ENCODE results near the gene CHDH.

DNA sequence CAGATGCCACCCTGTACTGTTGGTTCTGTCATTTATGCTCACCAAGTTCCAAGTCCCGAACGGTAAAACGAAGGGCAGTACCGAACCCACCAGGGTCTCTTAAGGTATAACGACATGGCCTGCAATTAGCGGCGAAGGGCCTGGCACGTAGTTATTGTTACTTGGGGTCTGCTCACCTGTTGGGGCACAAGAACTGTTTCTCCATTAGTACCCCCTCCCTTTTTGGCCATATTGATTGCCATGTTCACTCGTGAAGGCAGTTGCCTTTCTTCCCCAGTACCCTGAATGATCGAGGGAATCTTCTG is 584 bp upstream of the CHDH start:
- no peak for TF ChIP-seq POLR2AphosphoS5 (IDR thresholded peaks at IDR 0.05; ENCODE audit: insufficient read depth, low read depth, low read length)
- TF ChIP-seq, protein P1, sequence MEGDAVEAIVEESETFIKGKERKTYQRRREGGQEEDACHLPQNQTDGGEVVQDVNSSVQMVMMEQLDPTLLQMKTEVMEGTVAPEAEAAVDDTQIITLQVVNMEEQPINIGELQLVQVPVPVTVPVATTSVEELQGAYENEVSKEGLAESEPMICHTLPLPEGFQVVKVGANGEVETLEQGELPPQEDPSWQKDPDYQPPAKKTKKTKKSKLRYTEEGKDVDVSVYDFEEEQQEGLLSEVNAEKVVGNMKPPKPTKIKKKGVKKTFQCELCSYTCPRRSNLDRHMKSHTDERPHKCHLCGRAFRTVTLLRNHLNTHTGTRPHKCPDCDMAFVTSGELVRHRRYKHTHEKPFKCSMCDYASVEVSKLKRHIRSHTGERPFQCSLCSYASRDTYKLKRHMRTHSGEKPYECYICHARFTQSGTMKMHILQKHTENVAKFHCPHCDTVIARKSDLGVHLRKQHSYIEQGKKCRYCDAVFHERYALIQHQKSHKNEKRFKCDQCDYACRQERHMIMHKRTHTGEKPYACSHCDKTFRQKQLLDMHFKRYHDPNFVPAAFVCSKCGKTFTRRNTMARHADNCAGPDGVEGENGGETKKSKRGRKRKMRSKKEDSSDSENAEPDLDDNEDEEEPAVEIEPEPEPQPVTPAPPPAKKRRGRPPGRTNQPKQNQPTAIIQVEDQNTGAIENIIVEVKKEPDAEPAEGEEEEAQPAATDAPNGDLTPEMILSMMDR (IDR thresholded peaks at IDR 0.05; ENCODE audit: extremely low read depth in 1 of 2, insufficient read depth in 1 of 2, low read depth in 1 of 2, low read length in 2 of 2) = no peak
- no peak for TF ChIP-seq EZH2 (IDR thresholded peaks at IDR 0.05; ENCODE audit: borderline replicate concordance, low read depth, low read length, severe bottlenecking)
- no peak for TF ChIP-seq POLR2A (IDR thresholded peaks at IDR 0.05; ENCODE audit: low read depth, low read length)
- no peak for TF ChIP-seq MYC (IDR thresholded peaks at IDR 0.05; ENCODE audit: low read depth, low read length)
- TF ChIP-seq MAX (IDR thresholded peaks at IDR 0.05; ENCODE audit: insufficient read depth, insufficient read length) = no peak
- TF ChIP-seq JUN (IDR thresholded peaks at IDR 0.05; ENCODE audit: borderline replicate concordance, insufficient read depth, insufficient read length, low read depth) = no peak
- no peak for TF ChIP-seq FOS (IDR thresholded peaks at IDR 0.05; ENCODE audit: borderline replicate concordance, insufficient read depth, low read length)
